HEK293T (cell line): ENCODE measurements around the gene SLC7A6.

Experiments used
- CTCF ChIA-PET: fragments of 350-600 bp; formaldehyde crosslinking; extraction: SDS; loops from one replicate; lab custom pipeline; 2021; ENCODE audit warnings: antibody characterized with exemption, inconsistent platforms; lab: Yijun Ruan, JAX
- POLR2A ChIA-PET: fragments of 350-600 bp; formaldehyde crosslinking; extraction: SDS; loops from one replicate; lab custom pipeline; 2020; ENCODE audit warnings: antibody characterized with exemption, inconsistent platforms; lab: Yijun Ruan, JAX
- DNase-seq: peaks from one replicate; pipeline ENCODE4 v3.0.0; 2012; ENCODE audit warnings: mixed read lengths; ENCODE audit errors: extremely low spot score
- ARNT ChIP-seq: fragments of 450-650 bp; IDR thresholded peaks from 2 replicates; pipeline ENCODE4 v1.6.1; 2017; ENCODE audit warnings: mild to moderate bottlenecking
- BHLHE40 ChIP-seq: fragments of 450-650 bp; IDR thresholded peaks from 2 replicates; pipeline ENCODE4 v1.6.1; 2016; ENCODE audit warnings: mild to moderate bottlenecking, moderate library complexity, borderline replicate concordance
- CTBP1 ChIP-seq: fragments of 450-650 bp; IDR thresholded peaks from 2 replicates; pipeline ENCODE4 v1.6.1; 2016; ENCODE audit warnings: borderline replicate concordance
- ELF4 ChIP-seq: fragments of 450-650 bp; IDR thresholded peaks from 2 replicates; pipeline ENCODE4 v1.6.1; 2017; ENCODE audit warnings: antibody characterized with exemption
- FOXA1 ChIP-seq: fragments of 450-650 bp; IDR thresholded peaks from 2 replicates; pipeline ENCODE4 v1.6.1; 2016; ENCODE audit warnings: mild to moderate bottlenecking
- FOXK2 ChIP-seq: fragments of 450-650 bp; IDR thresholded peaks from 2 replicates; pipeline ENCODE4 v1.6.1; 2016; ENCODE audit warnings: mild to moderate bottlenecking
- FOXM1 ChIP-seq: fragments of 450-650 bp; IDR thresholded peaks from 2 replicates; pipeline ENCODE4 v1.6.1; 2017; ENCODE audit warnings: mild to moderate bottlenecking, borderline replicate concordance
- HDGF ChIP-seq: fragments of 450-650 bp; IDR thresholded peaks from 2 replicates; pipeline ENCODE4 v1.6.1; 2017; ENCODE audit warnings: antibody characterized with exemption, borderline replicate concordance
- L3MBTL2 ChIP-seq: fragments of 450-650 bp; conservative IDR thresholded peaks from 2 replicates; pipeline ENCODE4 v1.6.1; 2016; ENCODE audit warnings: mild to moderate bottlenecking
- LEF1 ChIP-seq: fragments of 450-650 bp; IDR thresholded peaks from 2 replicates; pipeline ENCODE4 v1.6.1; 2017; ENCODE audit warnings: mild to moderate bottlenecking, borderline replicate concordance
- NFRKB ChIP-seq: fragments of 450-650 bp; IDR thresholded peaks from 2 replicates; pipeline ENCODE4 v1.6.1; 2016; ENCODE audit warnings: mild to moderate bottlenecking, moderate library complexity
- SP1 ChIP-seq: fragments of 450-650 bp; IDR thresholded peaks from 2 replicates; pipeline ENCODE4 v1.6.1; 2017
- SUZ12 ChIP-seq: fragments of 450-650 bp; IDR thresholded peaks from 2 replicates; pipeline ENCODE4 v1.6.1; 2016; ENCODE audit warnings: mild to moderate bottlenecking
- TARDBP ChIP-seq: fragments of 450-650 bp; IDR thresholded peaks from 2 replicates; pipeline ENCODE4 v1.6.1; 2016
- ZNF384 ChIP-seq: fragments of 450-650 bp; IDR thresholded peaks from 2 replicates; pipeline ENCODE4 v1.6.1; 2016
- TF ChIP-seq, protein P1 (sequence below): fragments of 450-650 bp; IDR thresholded peaks from 2 replicates; pipeline ENCODE4 v1.6.1; 2016

Gene SLC7A6

GRCh38 chr16:68228652-68229051, 35.7 kb upstream of the SLC7A6 start:
- POLR2A ChIA-PET, result interaction anchor here (0.7 to 3.2 kb wide), 2 partner anchors 8 to 143 kb away, joined by 3 to 22 read pairs; partner anchors contain the start of gene NFATC3
- CTCF ChIA-PET, result interaction anchor here (1.0 to 1.4 kb wide), 2 partner anchors 36 to 135 kb away, joined by 4 to 7 read pairs; partner anchors contain the start of gene SLC7A6

GRCh38 chr16:68229431-68230175, 34.7 kb upstream of the SLC7A6 start:
- ChIA-PET POLR2A (no interaction called here), CTCF (interaction anchor here (0.5 to 1.2 kb wide), 3 partner anchors 35 to 1123 kb away, joined by 3 to 4 read pairs (median 3); partner anchors contain the start of gene SLC7A6)
- TF ChIP-seq NFRKB (no peak), FOXM1 (no peak)
- peak; percentile 68 for DNase-seq

More at GRCh38 chr16:68228652-68229051, 35.7 kb upstream of the SLC7A6 start:
- TF ChIP-seq LEF1, result no peak
- TF ChIP-seq SP1, result no peak
- TF ChIP-seq FOXA1, result no peak
- TF ChIP-seq SUZ12, result no peak
- TF ChIP-seq, protein P1, sequence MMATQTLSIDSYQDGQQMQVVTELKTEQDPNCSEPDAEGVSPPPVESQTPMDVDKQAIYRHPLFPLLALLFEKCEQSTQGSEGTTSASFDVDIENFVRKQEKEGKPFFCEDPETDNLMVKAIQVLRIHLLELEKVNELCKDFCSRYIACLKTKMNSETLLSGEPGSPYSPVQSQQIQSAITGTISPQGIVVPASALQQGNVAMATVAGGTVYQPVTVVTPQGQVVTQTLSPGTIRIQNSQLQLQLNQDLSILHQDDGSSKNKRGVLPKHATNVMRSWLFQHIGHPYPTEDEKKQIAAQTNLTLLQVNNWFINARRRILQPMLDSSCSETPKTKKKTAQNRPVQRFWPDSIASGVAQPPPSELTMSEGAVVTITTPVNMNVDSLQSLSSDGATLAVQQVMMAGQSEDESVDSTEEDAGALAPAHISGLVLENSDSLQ, result no peak
- no peak for TF ChIP-seq L3MBTL2
- no peak for TF ChIP-seq ZNF384
- TF ChIP-seq FOXM1, result no peak
- TF ChIP-seq FOXK2, result no peak
- TF ChIP-seq ARNT, result no peak
- no peak for TF ChIP-seq CTBP1
- no peak for TF ChIP-seq BHLHE40
- TF ChIP-seq ELF4, result no peak
- TF ChIP-seq NFRKB, result no peak
- TF ChIP-seq HDGF, result no peak
- TF ChIP-seq TARDBP, result no peak
- no peak for DNase-seq

- CTCF ChIA-PET, result interaction anchor here (0.5 to 1.2 kb wide), 3 partner anchors 34 to 1122 kb away, joined by 3 to 4 read pairs (median 3); partner anchors contain the start of gene SLC7A6
- POLR2A ChIA-PET, result no interaction called here
- TF ChIP-seq SP1 (no peak), ELF4 (no peak), HDGF (no peak), FOXM1 (no peak), FOXA1 (no peak), ZNF384 (no peak), SUZ12 (no peak), ARNT (no peak), CTBP1 (no peak), NFRKB (no peak), TARDBP (no peak), BHLHE40 (no peak), FOXK2 (no peak), LEF1 (no peak)
- TF ChIP-seq, protein P1, result no peak
- no peak for DNase-seq
These were observed 34.2 kb upstream of the SLC7A6 start for GRCh38 chr16:68230176-68230571.

DNA sequence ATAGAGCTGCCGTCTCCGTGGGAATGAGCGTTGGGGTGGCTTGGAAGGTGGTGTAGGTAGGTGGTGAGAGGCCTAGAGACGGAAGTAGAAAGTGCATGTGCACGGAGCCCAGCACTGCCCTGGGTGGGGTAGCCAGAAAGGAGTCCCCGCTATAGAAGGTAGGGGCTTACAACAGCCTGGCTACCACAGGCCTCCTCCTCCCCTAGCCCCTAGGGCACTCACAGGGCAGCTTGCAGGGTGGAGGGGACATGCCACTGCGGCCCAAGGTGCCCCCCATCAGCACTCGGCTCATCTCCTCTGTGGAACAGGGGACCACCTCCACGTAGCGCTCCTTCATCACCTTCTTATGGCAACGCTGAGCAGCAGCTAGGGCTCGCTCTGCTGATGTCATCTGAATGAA, 33.4 kb upstream of the SLC7A6 start:
- TF ChIP-seq SP1, result no peak
- no peak for TF ChIP-seq NFRKB
- no peak for TF ChIP-seq CTBP1
- TF ChIP-seq, protein P1, result no peak
- no peak for TF ChIP-seq ARNT
- no peak for TF ChIP-seq HDGF
- TF ChIP-seq LEF1, result no peak
- TF ChIP-seq ELF4, result no peak
- TF ChIP-seq L3MBTL2, result no peak
- no peak for TF ChIP-seq BHLHE40
- TF ChIP-seq FOXA1, result no peak
- TF ChIP-seq FOXM1, result no peak
- TF ChIP-seq ZNF384, result no peak
- CTCF ChIA-PET, result no interaction called here
- no peak for DNase-seq
- POLR2A ChIA-PET, result no interaction called here

DNA sequence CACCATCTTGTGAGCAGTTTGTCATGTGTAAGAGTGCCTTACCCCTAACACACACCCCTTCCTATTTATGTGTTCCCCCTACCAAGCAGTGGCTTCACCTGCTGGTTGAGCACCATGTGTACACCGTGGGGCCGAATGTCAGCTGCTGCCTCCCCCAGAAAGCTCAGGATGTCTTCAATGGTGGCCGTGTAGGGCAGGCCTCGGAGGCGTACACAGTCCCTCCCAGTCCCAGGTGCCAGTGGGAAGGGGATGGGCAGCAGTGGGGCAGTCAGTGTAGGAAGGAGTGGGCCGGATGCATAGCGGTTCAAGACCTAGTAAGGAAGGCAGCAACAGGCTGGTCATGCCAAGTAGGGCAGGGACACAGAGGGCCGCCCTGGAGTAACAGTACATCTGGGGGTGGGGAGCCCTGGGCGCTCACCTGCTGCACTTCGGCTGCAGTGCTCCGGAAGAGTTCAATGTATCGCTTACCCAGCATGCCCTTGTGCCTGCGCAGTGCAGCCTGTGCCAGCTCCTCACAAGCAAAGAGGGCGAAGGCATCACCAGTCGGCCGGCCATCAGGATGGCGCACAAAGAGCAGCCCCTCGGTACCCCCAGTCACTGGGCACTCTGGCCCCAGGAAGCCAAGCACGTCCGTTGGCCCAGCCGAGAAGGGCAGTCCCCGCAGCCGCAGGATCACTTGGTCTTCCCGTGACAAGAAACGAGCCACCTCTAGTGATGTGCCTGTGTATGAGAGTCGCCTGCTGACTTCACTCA, 32.8 kb upstream of the SLC7A6 start:
- no peak for DNase-seq
- TF ChIP-seq ZNF384, result no peak
- TF ChIP-seq NFRKB, result no peak
- TF ChIP-seq BHLHE40, result no peak
- no peak for TF ChIP-seq FOXK2
- TF ChIP-seq FOXA1, result no peak
- TF ChIP-seq HDGF, result no peak
- no peak for TF ChIP-seq SUZ12
- TF ChIP-seq SP1, result no peak
- TF ChIP-seq CTBP1, result no peak
- TF ChIP-seq LEF1, result no peak
- no peak for TF ChIP-seq ARNT
- no peak for TF ChIP-seq FOXM1
- TF ChIP-seq TARDBP, result no peak
- TF ChIP-seq ELF4, result no peak
- TF ChIP-seq, protein P1, result no peak
- TF ChIP-seq L3MBTL2, result no peak
- CTCF ChIA-PET, result no interaction called here
- POLR2A ChIA-PET, result no interaction called here
